ENCODE results near the gene OR4D10.
"Not testable (repeated sequence)": the region's sequence is repeated elsewhere in the genome, so short reads cannot be mapped to it uniquely, and the experiment has no call there.

OR4D10 gene

GRCh38 chr11:59473015-59473414 is at the start of gene OR4D10:
Gene OR4D10, plus strand, starts transcription at chr11:59473315. Its CDS starts 4,115 bp downstream, at chr11:59477430.
- FAIRE-seq (no peak), DNase-seq (ENCODE audit: extremely low spot score, insufficient read length, low read depth) (no peak)

GRCh38 chr11:59423835-59424234 is 49.3 kb upstream of the OR4D10 start:
- no peak for FAIRE-seq
- no peak for DNase-seq (ENCODE audit: extremely low spot score, insufficient read length, low read depth)

- DNase-seq (ENCODE audit: extremely low spot score, insufficient read length, low read depth) (no peak), FAIRE-seq (no peak)
These were observed 48.0 kb upstream of the OR4D10 start for GRCh38 chr11:59425131-59425530.

- DNase-seq (ENCODE audit: extremely low spot score, insufficient read length, low read depth) (no peak), FAIRE-seq (no peak)
These were observed 46.6 kb upstream of the OR4D10 start, which contains the start of gene OR5A2 for GRCh38 chr11:59426361-59427067. Gene OR5A2, minus strand, starts transcription at chr11:59426413. Its CDS starts 3,460 bp downstream, at chr11:59422953.

- FAIRE-seq (no peak), DNase-seq (ENCODE audit: extremely low spot score, insufficient read length, low read depth) (no peak)
These were observed 46.1 kb upstream of the OR4D10 start for GRCh38 chr11:59427068-59427382.

- FAIRE-seq: peak; percentile 83
- DNase-seq (ENCODE audit: extremely low spot score, insufficient read length, low read depth): peak; percentile 18
These were observed 43.1 kb upstream of the OR4D10 start for GRCh38 chr11:59429924-59430516.

- no peak for FAIRE-seq
- DNase-seq (ENCODE audit: extremely low spot score, insufficient read length, low read depth): no peak
These were observed 36.9 kb upstream of the OR4D10 start, which contains the start of gene OR5A1 for GRCh38 chr11:59436169-59436568. Gene OR5A1, plus strand, starts transcription at chr11:59436469. Its CDS starts 6,700 bp downstream, at chr11:59443169.

GRCh38 chr11:59437770-59438169 is 35.3 kb upstream of the OR4D10 start:
- FAIRE-seq (no peak), DNase-seq (ENCODE audit: extremely low spot score, insufficient read length, low read depth) (no peak)

- FAIRE-seq; DNase-seq (ENCODE audit: extremely low spot score, insufficient read length, low read depth): not testable (repeated sequence)
These were observed 27.5 kb upstream of the OR4D10 start for GRCh38 chr11:59445624-59446023.

GRCh38 chr11:59448484-59448883 is 24.6 kb upstream of the OR4D10 start:
- FAIRE-seq (no peak), DNase-seq (ENCODE audit: extremely low spot score, insufficient read length, low read depth) (no peak)

- FAIRE-seq: no peak
- no peak for DNase-seq (ENCODE audit: extremely low spot score, insufficient read length, low read depth)
These were observed 16.5 kb upstream of the OR4D10 start, which contains the start of gene OR4D6 for GRCh38 chr11:59456661-59457060. Gene OR4D6, plus strand, starts transcription at chr11:59456961. Its CDS starts 0 bp downstream, at chr11:59456961.

- FAIRE-seq (no peak), DNase-seq (ENCODE audit: extremely low spot score, insufficient read length, low read depth) (no peak)
These were observed 13.2 kb upstream of the OR4D10 start for GRCh38 chr11:59459916-59460315.

- FAIRE-seq: no peak
- no peak for DNase-seq (ENCODE audit: extremely low spot score, insufficient read length, low read depth)
These were observed 9.9 kb upstream of the OR4D10 start for GRCh38 chr11:59463190-59463641.

- DNase-seq (ENCODE audit: extremely low spot score, insufficient read length, low read depth) (no peak), FAIRE-seq (no peak)
These were observed 2.1 kb downstream of the OR4D10 start for GRCh38 chr11:59475176-59475575.

GRCh38 chr11:59479906-59480305 is 6.8 kb downstream of the OR4D10 start:
- no peak for FAIRE-seq
- DNase-seq (ENCODE audit: extremely low spot score, insufficient read length, low read depth): no peak

GRCh38 chr11:59480359-59480758 is 7.2 kb downstream of the OR4D10 start:
- no peak for FAIRE-seq
- no peak for DNase-seq (ENCODE audit: extremely low spot score, insufficient read length, low read depth)

- FAIRE-seq: no peak
These were observed 28.8 kb downstream of the OR4D10 start for GRCh38 chr11:59501931-59502330.

GRCh38 chr11:59503276-59503675 is 30.2 kb downstream of the OR4D10 start, which contains the start of gene OR4D11:
Gene OR4D11, plus strand, starts transcription at chr11:59503576. Its CDS starts 0 bp downstream, at chr11:59503576.
- FAIRE-seq (no peak), DNase-seq (ENCODE audit: extremely low spot score, insufficient read length, low read depth) (no peak)

More at GRCh38 chr11:59501931-59502330, 28.8 kb downstream of the OR4D10 start:
- no peak for DNase-seq (ENCODE audit: extremely low spot score, insufficient read length, low read depth)

- FAIRE-seq: no peak
- DNase-seq (ENCODE audit: extremely low spot score, insufficient read length, low read depth): no peak
These were observed 38.0 kb downstream of the OR4D10 start, which contains the start of gene OR4D9 for GRCh38 chr11:59510941-59511589. Gene OR4D9, plus strand, starts transcription at chr11:59511539. Its CDS starts 3,374 bp downstream, at chr11:59514913.

GRCh38 chr11:59511675-59512074 is 38.6 kb downstream of the OR4D10 start:
- DNase-seq (ENCODE audit: extremely low spot score, insufficient read length, low read depth): no peak
- no peak for FAIRE-seq

GRCh38 chr11:59520139-59520538 is 47.0 kb downstream of the OR4D10 start:
- not testable (repeated sequence) for FAIRE-seq; DNase-seq (ENCODE audit: extremely low spot score, insufficient read length, low read depth)
